ENCODE measurements around the gene PLA2G2C.

DNA sequence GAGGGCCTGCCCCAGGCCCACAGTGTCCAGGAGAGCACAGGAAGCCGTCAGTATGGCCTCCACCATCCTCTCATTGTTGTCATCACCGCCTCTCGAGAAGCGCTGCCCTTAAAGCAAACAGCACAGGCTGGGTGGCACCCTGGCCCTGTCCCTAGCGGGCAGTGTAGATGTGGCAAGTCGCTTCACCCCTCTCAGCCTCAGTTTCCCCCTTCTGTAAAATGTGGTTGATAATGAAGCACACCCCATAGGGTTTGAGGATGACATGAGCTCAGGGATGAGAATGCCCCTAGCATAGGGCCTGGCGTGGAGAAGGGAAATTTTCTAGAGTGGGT lies 33.8 kb downstream of the PLA2G2C start:
- TF ChIP-seq, protein P1, sequence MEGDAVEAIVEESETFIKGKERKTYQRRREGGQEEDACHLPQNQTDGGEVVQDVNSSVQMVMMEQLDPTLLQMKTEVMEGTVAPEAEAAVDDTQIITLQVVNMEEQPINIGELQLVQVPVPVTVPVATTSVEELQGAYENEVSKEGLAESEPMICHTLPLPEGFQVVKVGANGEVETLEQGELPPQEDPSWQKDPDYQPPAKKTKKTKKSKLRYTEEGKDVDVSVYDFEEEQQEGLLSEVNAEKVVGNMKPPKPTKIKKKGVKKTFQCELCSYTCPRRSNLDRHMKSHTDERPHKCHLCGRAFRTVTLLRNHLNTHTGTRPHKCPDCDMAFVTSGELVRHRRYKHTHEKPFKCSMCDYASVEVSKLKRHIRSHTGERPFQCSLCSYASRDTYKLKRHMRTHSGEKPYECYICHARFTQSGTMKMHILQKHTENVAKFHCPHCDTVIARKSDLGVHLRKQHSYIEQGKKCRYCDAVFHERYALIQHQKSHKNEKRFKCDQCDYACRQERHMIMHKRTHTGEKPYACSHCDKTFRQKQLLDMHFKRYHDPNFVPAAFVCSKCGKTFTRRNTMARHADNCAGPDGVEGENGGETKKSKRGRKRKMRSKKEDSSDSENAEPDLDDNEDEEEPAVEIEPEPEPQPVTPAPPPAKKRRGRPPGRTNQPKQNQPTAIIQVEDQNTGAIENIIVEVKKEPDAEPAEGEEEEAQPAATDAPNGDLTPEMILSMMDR (IDR thresholded peaks at IDR 0.05) = no peak
- TF ChIP-seq POLR2A (IDR thresholded peaks at IDR 0.05) = no peak
